Measurements from ENCODE around the gene B3GNT3. TPM values are rescaled to one million over a fixed set of nuclear protein-coding genes. Genes with fewer than 3 reads are reported as not detected.

The B3GNT3 gene
- total and polyA plus RNA-seq, 2 of the 4 experiments (the other 2 are of a cell fraction), result not detected

DNA sequence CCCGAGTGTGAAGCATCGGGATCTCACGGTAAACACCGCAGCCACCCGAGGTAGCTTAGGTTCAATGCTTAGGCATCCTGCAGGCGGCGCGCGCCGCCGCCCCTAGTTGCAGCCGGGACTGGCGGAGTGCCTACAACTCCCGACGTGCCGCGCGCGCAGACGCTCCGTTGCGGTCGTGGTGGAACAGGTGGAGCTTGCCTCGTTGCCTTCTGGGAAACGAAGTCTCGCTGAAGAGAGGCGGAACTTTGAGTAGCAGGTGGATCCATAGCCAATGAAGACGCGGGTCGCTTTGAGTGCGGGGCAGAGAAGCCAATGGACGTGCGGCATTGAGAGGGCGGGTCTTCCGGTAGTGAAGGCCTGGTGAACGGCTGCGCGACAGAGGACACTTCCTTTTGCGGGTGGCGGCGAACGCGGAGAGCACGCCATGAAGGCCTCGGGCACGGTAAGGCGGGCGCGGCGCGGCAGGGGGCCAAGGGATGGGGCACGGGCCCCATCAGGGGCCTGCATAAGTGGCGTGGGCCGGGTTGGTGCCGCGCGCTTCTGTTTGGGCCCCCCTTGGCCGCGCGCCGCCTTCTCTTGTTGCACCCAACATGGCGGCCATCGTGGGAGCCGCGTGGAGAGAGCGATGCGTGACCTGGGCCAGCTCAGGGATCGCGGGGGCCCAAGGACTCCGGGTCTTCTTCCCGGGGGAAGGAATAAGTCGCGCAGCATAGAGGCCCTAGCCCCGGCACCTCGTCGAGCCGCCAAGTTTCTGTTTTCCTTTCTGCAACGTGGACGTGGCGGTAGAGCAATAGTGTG lies 64.8 kb downstream of the B3GNT3 start, which contains the start of gene RPL18A:
RPL18A (plus strand) TSS at position 378 of the 798 bp plus-strand sequence; CDS start at position 425, 47 bp downstream.
- H3K4me1 ChIP-seq (ENCODE audit: control insufficient read depth, insufficient read depth, low read length), result peaks cover 7% of the 10 kb centered on the region
- peak; percentile 60 for TF ChIP-seq RAD21 (IDR thresholded peaks at IDR 0.05; ENCODE audit: low read length)
- TF ChIP-seq, protein P1, sequence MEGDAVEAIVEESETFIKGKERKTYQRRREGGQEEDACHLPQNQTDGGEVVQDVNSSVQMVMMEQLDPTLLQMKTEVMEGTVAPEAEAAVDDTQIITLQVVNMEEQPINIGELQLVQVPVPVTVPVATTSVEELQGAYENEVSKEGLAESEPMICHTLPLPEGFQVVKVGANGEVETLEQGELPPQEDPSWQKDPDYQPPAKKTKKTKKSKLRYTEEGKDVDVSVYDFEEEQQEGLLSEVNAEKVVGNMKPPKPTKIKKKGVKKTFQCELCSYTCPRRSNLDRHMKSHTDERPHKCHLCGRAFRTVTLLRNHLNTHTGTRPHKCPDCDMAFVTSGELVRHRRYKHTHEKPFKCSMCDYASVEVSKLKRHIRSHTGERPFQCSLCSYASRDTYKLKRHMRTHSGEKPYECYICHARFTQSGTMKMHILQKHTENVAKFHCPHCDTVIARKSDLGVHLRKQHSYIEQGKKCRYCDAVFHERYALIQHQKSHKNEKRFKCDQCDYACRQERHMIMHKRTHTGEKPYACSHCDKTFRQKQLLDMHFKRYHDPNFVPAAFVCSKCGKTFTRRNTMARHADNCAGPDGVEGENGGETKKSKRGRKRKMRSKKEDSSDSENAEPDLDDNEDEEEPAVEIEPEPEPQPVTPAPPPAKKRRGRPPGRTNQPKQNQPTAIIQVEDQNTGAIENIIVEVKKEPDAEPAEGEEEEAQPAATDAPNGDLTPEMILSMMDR (conservative IDR thresholded peaks at IDR 0.05; ENCODE audit: low read depth, low read length), result peak; percentile 95
- TF ChIP-seq SMC3 (IDR thresholded peaks at IDR 0.05; ENCODE audit: low read depth, low read length), result peak; percentile 72
- TF ChIP-seq FOS (IDR thresholded peaks at IDR 0.05; ENCODE audit: low read depth, low read length), result peak; percentile 49; the same call in 1 of the 2 replicates
- TF ChIP-seq, protein P2, sequence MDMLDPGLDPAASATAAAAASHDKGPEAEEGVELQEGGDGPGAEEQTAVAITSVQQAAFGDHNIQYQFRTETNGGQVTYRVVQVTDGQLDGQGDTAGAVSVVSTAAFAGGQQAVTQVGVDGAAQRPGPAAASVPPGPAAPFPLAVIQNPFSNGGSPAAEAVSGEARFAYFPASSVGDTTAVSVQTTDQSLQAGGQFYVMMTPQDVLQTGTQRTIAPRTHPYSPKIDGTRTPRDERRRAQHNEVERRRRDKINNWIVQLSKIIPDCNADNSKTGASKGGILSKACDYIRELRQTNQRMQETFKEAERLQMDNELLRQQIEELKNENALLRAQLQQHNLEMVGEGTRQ (IDR thresholded peaks at IDR 0.05; ENCODE audit: low read depth, low read length), result peak; percentile 43; the same call in 1 of the 2 replicates
- TF ChIP-seq MAZ (IDR thresholded peaks at IDR 0.05; ENCODE audit: borderline replicate concordance, low read depth, low read length), result no peak; the same call in 1 of the 2 replicates
- TF ChIP-seq MAFK (IDR thresholded peaks at IDR 0.05; ENCODE audit: low read depth, low read length), result no peak
- TF ChIP-seq RCOR1 (IDR thresholded peaks at IDR 0.05; ENCODE audit: insufficient replicate concordance, low read length), result no peak
- no peak for TF ChIP-seq CEBPB (IDR thresholded peaks at IDR 0.05; ENCODE audit: low read depth, low read length)
- no peak for TF ChIP-seq BHLHE40 (IDR thresholded peaks at IDR 0.05; ENCODE audit: low read depth, low read length)
- TF ChIP-seq MXI1 (IDR thresholded peaks at IDR 0.05; ENCODE audit: borderline replicate concordance, low read depth, low read length), result peak; percentile 75; the same call in 1 of the 2 replicates
- TF ChIP-seq RFX5 (IDR thresholded peaks at IDR 0.05; ENCODE audit: low read depth, low read length), result no peak
- TF ChIP-seq POLR2A (IDR thresholded peaks at IDR 0.05; ENCODE audit: low read depth, low read length), result peak; percentile 98
- TF ChIP-seq CHD1 (IDR thresholded peaks at IDR 0.05; ENCODE audit: low read depth, low read length), result no peak

More for the DNA sequence above, 64.8 kb downstream of the B3GNT3 start, which contains the start of gene RPL18A:
- ATAC-seq (ENCODE audit: low read depth) (peak; percentile 93), DNase-seq (peak; percentile 100)
- Histone ChIP-seq H2BK120ac (ENCODE audit: low read depth, low read length) (peak within 1 kb of the TSS; percentile 35; the same call in 1 of the 2 replicates), H3K27me3 (ENCODE audit: control insufficient read depth, insufficient read depth, low read length) (no peaks in the 10 kb centered on the region), H3K9ac (ENCODE audit: low read depth, low read length) (peak within 1 kb of the TSS; percentile 98), H2AK5ac (ENCODE audit: low read depth, low read length) (peak within 1 kb of the TSS; percentile 99), H3K14ac (replicated peaks; ENCODE audit: low read depth, low read length) (peak within 1 kb of the TSS; percentile 98), H3K36me3 (ENCODE audit: control insufficient read depth, insufficient read depth, low read length) (peaks cover 35% of the 10 kb centered on the region), H2BK5ac (ENCODE audit: low read depth, low read length, poor library complexity, severe bottlenecking) (peak within 1 kb of the TSS; percentile 31), H4K91ac (ENCODE audit: insufficient read depth, low read depth, low read length) (peak within 1 kb of the TSS; percentile 79), H3K4me3 (ENCODE audit: insufficient read depth, low read depth, low read length) (peak within 1 kb of the TSS; percentile 71), H3K79me1 (ENCODE audit: low read depth in 1 of 2, low read length in 2 of 2) (peaks cover 12 to 44% of the 10 kb centered on the region in 2 experiments; a peak in 3 of 4 replicates), H3K23ac (ENCODE audit: low read depth, low read length) (peak within 1 kb of the TSS; percentile 99), H2BK20ac (ENCODE audit: low read depth, low read length) (no peak within 1 kb of the TSS), H4K8ac (ENCODE audit: low read depth in 2 of 2, low read length in 2 of 2) (peak within 1 kb of the TSS; percentile 81 to 94), H2AFZ (replicated peaks; ENCODE audit: low read length, poor library complexity) (peak within 1 kb of the TSS; percentile 99), H3K56ac (ENCODE audit: extremely low read depth, insufficient read depth, low read length) (peak within 1 kb of the TSS; percentile 91), H4K20me1 (ENCODE audit: insufficient read depth, low read length) (peaks cover 50% of the 10 kb centered on the region), H3K9me1 (ENCODE audit: insufficient read depth, low read length) (peaks cover 4% of the 10 kb centered on the region; the same call in 1 of the 2 replicates), H3K4ac (ENCODE audit: low read depth, low read length) (peak within 1 kb of the TSS; percentile 97), H3K9me3 (ENCODE audit: control insufficient read depth, insufficient read depth, low read length) (no peaks in the 10 kb centered on the region), H3K18ac (ENCODE audit: low read depth, low read length) (no peak within 1 kb of the TSS), H2AK9ac (replicated peaks; ENCODE audit: low read depth, low read length, poor library complexity) (peak within 1 kb of the TSS; percentile 98), H4K5ac (ENCODE audit: low read depth, low read length) (peak within 1 kb of the TSS; percentile 44), H3K4me2 (ENCODE audit: low read depth, low read length) (peak within 1 kb of the TSS; percentile 98), H2BK15ac (ENCODE audit: low read depth, low read length) (no peak within 1 kb of the TSS), H3K27ac (ENCODE audit: insufficient read depth, low read length) (peak within 1 kb of the TSS; percentile 36)
- 0% methylated on average over 68 of the region's 80 CpGs; no CpG with 5 or more reads in 1 of the 2 experiments for WGBS, 2 experiments (ENCODE audit: extremely low coverage in 2 of 2, insufficient read length in 1 of 2)
- TSS peak; percentile 71 for BruUV-seq (replicated peaks)
- dilution Hi-C loops (cut with HindIII; ENCODE audit: low sequenced_read_pairs, unreplicated experiment) (no loop called here), in situ Hi-C loops (cut with MboI; ENCODE audit: low sequenced_read_pairs) (loop anchor here (10.0 kb wide), 2 partner anchors 155 to 405 kb away; no protein-coding TSS in a partner anchor), intact Hi-C loops (cut with micrococcal nuclease) (loop anchor here (1.0 to 10.0 kb wide), 6 partner anchors 73 to 462 kb away; no protein-coding TSS in a partner anchor)
- ChIA-PET POLR2A (ENCODE audit: unreplicated experiment) (interaction anchor here (0.5 to 1.8 kb wide), 6 partner anchors 73 to 1123 kb away, joined by 3 to 12 read pairs (median 4); partner anchors contain the start of gene CCDC124), CTCF (interaction anchor here (0.6 to 2.7 kb wide), 7 partner anchors 18 to 655 kb away, joined by 3 to 15 read pairs (median 4); partner anchors contain the start of gene CCDC124)
